Ammon's horn (tissue), 1 donor: Measurements from ENCODE around the gene AIRE.
"Not testable (repeated sequence)": the region's sequence is repeated elsewhere in the genome, so short reads cannot be mapped to it uniquely, and the experiment has no call there.

Source experiments
- DNase-seq: peaks from one replicate; pipeline ENCODE4 v3.0.0-alpha.2; 2016; ENCODE audit warnings: low spot score

AIRE gene

DNA sequence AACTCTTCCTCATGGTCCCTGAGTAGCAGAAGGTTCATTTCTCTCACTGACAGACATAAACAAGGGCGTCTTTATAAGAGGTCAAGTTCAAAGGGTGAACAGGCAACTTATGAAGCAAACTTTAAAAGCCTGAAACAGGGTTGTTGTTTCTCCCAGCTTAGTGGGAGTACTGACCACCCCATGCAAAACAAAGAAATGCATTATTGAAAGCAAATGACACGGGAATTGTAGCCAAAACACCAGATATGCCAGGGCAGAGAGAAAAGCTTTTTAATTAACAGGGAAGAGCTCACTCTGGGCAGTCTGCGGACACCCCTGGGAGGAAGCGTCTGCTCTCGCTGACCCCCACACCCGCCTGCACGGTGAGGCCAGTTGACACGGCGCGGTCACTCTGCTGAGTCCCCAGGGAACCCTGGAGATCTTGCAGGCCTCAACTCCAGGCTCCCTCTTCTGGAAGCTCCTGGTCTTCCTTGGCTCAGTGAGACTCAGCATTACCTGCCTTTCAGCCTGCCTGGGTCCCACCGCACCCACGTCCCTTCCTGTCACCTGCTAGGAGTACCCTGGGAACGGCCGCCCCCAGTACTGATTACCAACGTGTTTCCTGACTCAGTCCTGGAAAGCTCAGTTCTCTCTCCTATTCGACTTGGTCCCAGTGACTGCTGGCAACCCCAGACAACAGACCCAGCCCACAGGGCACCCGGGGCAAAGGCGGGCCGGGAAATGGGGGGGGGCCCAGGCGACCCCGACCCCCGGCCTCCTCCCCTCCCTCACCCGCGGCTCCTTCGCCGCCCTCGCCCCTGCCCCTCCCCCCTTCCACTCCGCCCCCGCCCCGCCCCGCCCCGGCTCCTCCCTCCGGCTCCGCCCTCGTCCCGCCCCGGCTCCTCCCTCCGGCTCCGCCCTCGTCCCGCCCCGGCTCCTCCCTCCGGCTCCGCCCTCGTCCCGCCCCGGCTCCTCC, 52.5 kb downstream of the AIRE start:
- DNase-seq = peak; percentile 83

DNA sequence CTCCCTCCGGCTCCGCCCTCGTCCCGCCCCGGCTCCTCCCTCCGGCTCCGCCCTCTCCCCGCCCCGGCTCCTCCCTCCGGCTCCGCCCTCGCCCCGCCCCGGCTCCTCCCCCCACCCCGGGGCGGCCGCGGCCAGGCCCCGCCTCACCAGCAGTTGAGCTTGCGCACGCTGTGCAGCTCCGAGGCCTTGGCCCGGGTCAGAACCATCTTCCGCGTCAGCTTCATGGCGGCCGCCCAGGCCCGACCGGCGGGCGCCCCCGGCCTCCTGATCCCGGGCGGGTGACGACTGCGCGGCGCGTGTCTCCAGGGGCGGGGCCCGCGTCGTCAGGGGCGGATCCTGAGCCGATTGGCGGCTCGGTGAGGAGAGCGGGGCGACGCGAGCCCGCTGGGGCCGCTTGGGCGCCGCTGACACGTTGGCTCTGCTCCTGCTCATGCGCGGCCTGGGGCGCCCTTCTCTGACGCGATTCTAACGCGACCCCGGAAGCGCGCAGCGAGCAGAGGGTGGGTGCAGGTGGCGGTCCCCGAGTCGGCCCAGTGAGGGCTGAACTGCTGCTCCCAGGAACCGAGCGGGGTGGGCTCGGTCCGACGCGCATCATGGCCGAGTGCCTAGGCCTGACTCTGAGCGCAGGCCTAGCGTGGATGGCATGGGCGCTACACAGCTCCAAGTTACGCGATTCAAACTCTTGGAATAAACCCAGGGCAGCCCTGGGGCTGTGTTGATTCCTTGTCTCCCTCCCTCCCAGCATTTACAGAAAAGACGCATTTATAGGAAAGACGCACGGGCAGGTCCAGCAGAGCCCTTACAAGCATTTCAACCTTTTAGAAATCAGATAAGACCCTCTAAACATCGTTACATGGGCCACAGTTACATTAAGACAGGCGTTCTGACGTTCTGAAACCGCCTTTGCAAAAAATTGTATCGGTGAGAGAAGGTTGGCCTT, 53.6 kb downstream of the AIRE start, which contains the start of gene CFAP410:
Gene CFAP410 (minus strand): TSS at position 420 of the 940 bp plus-strand sequence. CDS start 196 bp downstream, at position 224.
- peak; percentile 97 for DNase-seq

DNA sequence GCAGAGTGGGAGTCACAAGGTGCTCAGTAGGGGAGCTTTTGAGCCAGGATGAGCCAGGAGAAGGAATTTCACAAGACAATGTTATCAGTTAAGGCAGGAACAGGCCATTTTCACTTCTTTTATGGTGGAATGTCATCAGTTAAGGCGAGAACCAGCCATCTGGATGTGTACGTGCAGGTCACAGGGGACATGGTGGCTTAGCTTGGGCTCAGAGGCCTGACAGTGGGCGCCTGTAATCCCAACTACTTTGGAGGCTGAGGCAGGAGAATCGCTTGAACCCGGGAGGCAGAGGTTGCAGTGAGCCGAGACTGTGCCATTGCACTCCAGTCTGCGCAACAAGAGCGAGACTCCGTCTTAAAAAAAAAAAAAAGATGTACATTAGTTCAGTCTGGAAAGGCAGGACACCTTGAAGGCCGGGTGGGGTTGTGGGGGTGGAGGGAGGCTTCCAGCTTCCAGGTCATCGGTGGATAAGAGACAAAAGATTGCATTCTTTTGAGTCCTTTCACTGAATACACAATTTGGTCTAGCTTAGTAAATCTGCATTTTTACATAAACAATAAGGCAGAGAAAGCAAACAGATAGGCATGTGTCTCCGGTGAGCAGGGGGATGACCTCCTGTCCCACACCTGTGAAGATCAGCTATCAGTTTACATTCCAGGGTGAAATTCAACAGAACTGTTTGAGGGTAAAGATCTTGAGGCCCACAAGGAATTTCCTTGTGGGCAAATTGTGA, 56.2 kb downstream of the AIRE start:
- not testable (repeated sequence) for DNase-seq

DNA sequence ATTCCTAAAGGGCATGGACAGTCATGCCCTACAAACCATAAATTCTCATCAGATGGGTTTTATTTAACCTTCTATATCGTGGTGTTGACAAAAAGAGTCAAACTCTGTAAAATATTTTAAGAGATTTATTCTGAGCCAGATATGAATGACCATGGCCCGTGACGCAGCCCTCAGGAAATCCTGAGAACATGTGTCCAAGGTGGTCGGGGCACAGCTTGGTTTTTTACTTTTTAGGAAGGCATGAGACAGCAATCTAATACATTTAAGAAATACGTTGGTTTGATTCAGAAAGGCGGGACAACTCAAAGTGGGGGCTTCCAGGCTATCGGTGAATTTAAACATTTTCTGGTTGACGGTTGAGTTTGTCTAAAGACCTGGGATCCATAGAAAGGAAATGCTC, 57.3 kb downstream of the AIRE start:
- not testable (repeated sequence) for DNase-seq

DNA sequence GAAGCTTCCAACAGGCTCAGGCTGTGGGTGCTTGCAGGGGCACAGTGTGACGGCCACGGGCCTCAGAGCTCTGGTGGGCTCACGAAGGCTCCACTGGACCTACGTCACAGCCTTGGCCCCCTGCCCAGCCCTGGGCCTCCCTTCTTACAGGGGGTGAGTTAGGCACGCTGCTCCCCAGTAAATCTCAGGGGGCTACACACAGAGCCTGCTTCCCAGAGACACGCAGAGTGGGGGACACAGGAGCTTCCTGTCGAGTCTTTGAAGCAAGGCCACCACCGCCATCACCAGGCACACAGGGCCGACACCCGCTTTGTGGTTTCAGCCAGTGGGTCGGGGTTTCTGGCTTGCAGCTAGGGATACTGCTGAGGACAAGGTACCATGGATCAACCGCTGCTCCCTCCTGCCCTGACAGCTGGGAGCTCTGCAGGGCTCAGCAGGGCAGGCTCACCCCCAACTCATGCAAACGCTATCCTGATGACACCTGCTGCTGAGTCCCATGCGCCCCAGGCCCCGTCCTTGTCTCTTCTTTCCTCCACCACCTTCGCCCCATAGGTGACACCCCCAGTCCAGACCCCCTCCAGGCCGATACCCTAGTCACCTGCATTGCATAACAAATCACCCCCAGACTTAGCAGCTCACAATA, 59.0 kb downstream of the AIRE start:
- no peak for DNase-seq

DNA sequence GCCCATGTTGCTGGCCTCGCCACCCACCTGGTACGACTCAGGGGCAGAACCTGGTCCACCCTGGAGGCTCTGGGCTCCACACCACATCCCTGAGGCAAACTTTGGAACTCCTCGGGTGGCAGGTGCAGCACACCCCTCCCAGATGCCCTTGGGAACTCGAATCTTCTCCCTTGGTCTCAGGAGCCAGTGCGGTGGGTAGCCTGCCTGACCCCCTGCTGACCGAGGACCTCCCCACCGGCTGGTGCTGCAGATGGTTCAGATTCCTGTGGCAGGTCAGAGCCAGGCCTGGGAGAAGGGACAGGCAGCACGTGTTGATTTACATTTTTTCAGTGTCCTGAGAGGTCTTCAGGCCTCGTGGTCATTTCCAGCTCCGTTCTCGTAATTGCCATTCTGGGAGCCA, 59.8 kb downstream of the AIRE start:
- no peak for DNase-seq

DNA sequence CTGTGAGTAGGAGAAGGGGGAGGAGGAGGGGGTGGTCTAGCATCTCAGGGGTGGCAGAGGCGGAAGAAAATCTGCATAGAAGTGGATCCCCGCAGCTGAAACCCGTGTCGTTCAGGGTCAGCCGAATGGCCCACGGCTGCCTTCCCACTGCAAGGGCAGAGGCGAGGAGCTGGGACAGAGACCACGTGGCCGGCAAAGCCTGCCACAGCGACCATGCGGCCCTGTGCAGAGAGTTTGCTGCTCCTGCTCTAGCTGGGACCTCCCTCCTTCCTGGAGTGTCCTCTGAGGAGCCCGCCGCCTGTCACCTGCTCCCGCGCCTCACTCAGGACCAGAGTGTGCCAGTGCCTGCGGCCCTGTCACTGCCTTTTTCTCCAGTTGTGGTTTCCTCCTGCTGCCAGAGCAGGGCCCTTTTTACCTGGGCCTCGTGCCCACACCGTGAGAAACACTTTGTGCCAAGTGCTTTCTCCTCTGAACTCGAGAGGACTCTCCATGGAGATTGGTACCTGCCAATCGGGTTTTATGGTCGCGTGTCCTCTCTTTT, 62.3 kb downstream of the AIRE start:
- DNase-seq = no peak
